HCT116 (cell line): ENCODE data around the gene RAD18. TPM values are rescaled to one million over a fixed set of nuclear protein-coding genes. Genes with fewer than 3 reads are reported as not detected.

Experiments
- ATAC-seq: fragments of 200-7000 bp; cut with Tn5 transposase; 2 replicates; pipeline ENCODE4 v1.9.1; 2020; ENCODE audit warnings: mild to moderate bottlenecking, moderate library complexity
- BruUV-seq: library from RNA; stranded (reverse); fragments of 400-500 nt; replicated peaks from 2 replicates; lab custom pipeline; 2021; lab: Mats Ljungman, UMichigan
- CTCF ChIA-PET: fragments of 300-600 bp; sonication (Branson Sonifier 250); formaldehyde crosslinking; loops from one replicate; lab custom pipeline; 2021; ENCODE audit warnings: antibody characterized with exemption; lab: Charles Lee
- POLR2A ChIA-PET: fragments of 300-600, 350-600 bp; sonication (Branson Sonifier 250); formaldehyde crosslinking; loops from one replicate; lab custom pipeline; 2021; ENCODE audit warnings: antibody characterized with exemption; lab: Charles Lee
- RAD21 ChIA-PET, 2 experiments: fragments of 300-600 bp; sonication (Branson Sonifier 250); formaldehyde crosslinking; loops; one replicate each; lab custom pipeline; 2023; ENCODE audit warnings: low total read pairs in 2 of 2; ENCODE audit not compliant: uncharacterized antibody in 2 of 2, unreplicated experiment in 2 of 2, low non-redundant PET in 1 of 2; lab: Charles Lee
- DNase-seq: peaks from one replicate; pipeline ENCODE4 v3.0.0-alpha.2; 2010; ENCODE audit warnings: low read depth, low spot score
- H2AFZ ChIP-seq: fragments of 200-600 bp; shearing (Covaris generic), sonication (generic); 2 replicates; pipeline ENCODE4 v1.6.1; 2017; ENCODE audit warnings: low read depth, mixed run types, mixed read lengths, antibody characterized with exemption, low read length; ENCODE audit not compliant: poor library complexity, severe bottlenecking
- H3K27ac ChIP-seq: 2 replicates; pipeline ENCODE4 v1.5.1; 2012; ENCODE audit warnings: low read depth, low read length
- H3K27me3 ChIP-seq: fragments of 200-600 bp; sonication (generic); 2 replicates; pipeline ENCODE4 v1.6.1; 2016; ENCODE audit warnings: mixed run types, low read length, mixed read lengths; ENCODE audit not compliant: insufficient read depth
- H3K36me3 ChIP-seq, 2 experiments: fragments of 200-500 bp in 1 of 2; fragments of 200-600 bp in 1 of 2; sonication (Bioruptor generic) in 1 of 2; sonication (generic) in 1 of 2; 2 replicates each; pipeline versions ENCODE4 v1.5.1 to v1.6.1; 2014 to 2016; ENCODE audit warnings: low read length in 2 of 2, inconsistent platforms in 1 of 2, mixed read lengths in 1 of 2, mixed run types in 1 of 2; ENCODE audit not compliant: insufficient read depth in 2 of 2, control insufficient read depth in 1 of 2
- H3K4me1 ChIP-seq, 2 experiments: fragments of 200-600 bp in 1 of 2; sonication (generic) in 1 of 2; 2 replicates each; pipeline versions ENCODE4 v1.5.1 to v1.6.1; 2012 to 2017; ENCODE audit warnings: low read length in 2 of 2, inconsistent platforms in 1 of 2, mild to moderate bottlenecking in 1 of 2, mixed read lengths in 1 of 2, mixed run types in 1 of 2, moderate library complexity in 1 of 2; ENCODE audit not compliant: insufficient read depth in 2 of 2, control insufficient read depth in 1 of 2
- H3K4me2 ChIP-seq: fragments of 200-600 bp; sonication (generic); 2 replicates; pipeline ENCODE4 v1.6.1; 2017; ENCODE audit warnings: mixed run types, low read length, mixed read lengths
- H3K4me3 ChIP-seq, 2 experiments: fragments of 200-600 bp in 1 of 2; sonication (generic) in 1 of 2; replicated peaks in 1 of 2; 2 replicates each; pipeline ENCODE4 v1.5.1; 2011 to 2016; ENCODE audit warnings: low read length in 2 of 2, control low read depth in 1 of 2, low read depth in 1 of 2, mild to moderate bottlenecking in 1 of 2, mixed read lengths in 1 of 2, mixed run types in 1 of 2
- H3K79me2 ChIP-seq: fragments of 200-600 bp; sonication (generic); 2 replicates; pipeline ENCODE4 v1.6.1; 2017; ENCODE audit warnings: mild to moderate bottlenecking, mixed run types, low read length, moderate library complexity, mixed read lengths; ENCODE audit not compliant: insufficient read depth
- H3K9ac ChIP-seq: fragments of 200-600 bp; sonication (generic); 2 replicates; pipeline ENCODE4 v1.6.1; 2016; ENCODE audit warnings: low read length, mixed read lengths
- H3K9me2 ChIP-seq: fragments of 200-600 bp; sonication (generic), shearing (Covaris generic); 2 replicates; pipeline ENCODE4 v1.6.1; 2017; ENCODE audit warnings: mixed run types, mild to moderate bottlenecking, moderate library complexity; ENCODE audit not compliant: insufficient read depth
- H3K9me3 ChIP-seq, 2 experiments: fragments of 200-500 bp in 1 of 2; fragments of 200-600 bp in 1 of 2; sonication (Bioruptor generic) in 1 of 2; sonication (generic) in 1 of 2; 2 replicates each; pipeline ENCODE4 v1.6.1; 2014 to 2017; ENCODE audit warnings: low read length in 2 of 2, mixed read lengths in 2 of 2, inconsistent platforms in 1 of 2, low read depth in 1 of 2, mild to moderate bottlenecking in 1 of 2, mixed run types in 1 of 2, moderate library complexity in 1 of 2; ENCODE audit not compliant: control insufficient read depth in 1 of 2, insufficient read depth in 1 of 2
- H4K20me1 ChIP-seq: fragments of 200-600 bp; sonication (generic), shearing (Covaris generic); 2 replicates; pipeline ENCODE4 v1.6.1; 2017; ENCODE audit warnings: mixed run types, mild to moderate bottlenecking, moderate library complexity; ENCODE audit not compliant: insufficient read depth
- ELF1 ChIP-seq: IDR thresholded peaks from 2 replicates; pipeline ENCODE4 v1.6.1; 2012; ENCODE audit warnings: low read depth, borderline replicate concordance
- FOSL1 ChIP-seq: IDR thresholded peaks from 2 replicates; pipeline ENCODE4 v1.6.1; 2012; ENCODE audit warnings: low read depth
- POLR2AphosphoS5 ChIP-seq: IDR thresholded peaks from 2 replicates; pipeline ENCODE4 v1.6.1; 2011; ENCODE audit warnings: mild to moderate bottlenecking, low read depth, low read length, moderate library complexity
- SP1 ChIP-seq: IDR thresholded peaks from 2 replicates; pipeline ENCODE4 v1.6.1; 2012; ENCODE audit warnings: low read depth
- TCF7L2 ChIP-seq: IDR thresholded peaks from 2 replicates; pipeline ENCODE4 v1.7.0; 2011; ENCODE audit warnings: borderline replicate concordance, inconsistent platforms; ENCODE audit not compliant: insufficient read depth, insufficient read length; ENCODE audit errors: extremely low read depth
- ZFX ChIP-seq: fragments of 450-650 bp; IDR thresholded peaks from 2 replicates; pipeline ENCODE4 v1.6.1; 2017
- intact Hi-C: fragments of 100-400 bp; cut with micrococcal nuclease; formaldehyde crosslinking; loops from 2 replicates; pipeline ENCODE4 v1.10.0; 2022
- total RNA-seq: library from RNA; stranded (reverse); gene quantifications from one replicate; pipeline ENCODE4 v1.2.1, GENCODE V29; 2021; ENCODE audit not compliant: unreplicated experiment

The RAD18 gene
- total RNA-seq, 1 experiment from 2014 or later, result 28.7 TPM

GRCh38 chr3:8964436-8965370 lies 1.4 kb upstream of the RAD18 start (continued):
- peak; percentile 16 for TF ChIP-seq TCF7L2
- peak; percentile 61 for TF ChIP-seq FOSL1
- TF ChIP-seq ELF1, result no peak
- peak; percentile 73 for TF ChIP-seq SP1
- peak; percentile 55 for TF ChIP-seq POLR2AphosphoS5

DNA sequence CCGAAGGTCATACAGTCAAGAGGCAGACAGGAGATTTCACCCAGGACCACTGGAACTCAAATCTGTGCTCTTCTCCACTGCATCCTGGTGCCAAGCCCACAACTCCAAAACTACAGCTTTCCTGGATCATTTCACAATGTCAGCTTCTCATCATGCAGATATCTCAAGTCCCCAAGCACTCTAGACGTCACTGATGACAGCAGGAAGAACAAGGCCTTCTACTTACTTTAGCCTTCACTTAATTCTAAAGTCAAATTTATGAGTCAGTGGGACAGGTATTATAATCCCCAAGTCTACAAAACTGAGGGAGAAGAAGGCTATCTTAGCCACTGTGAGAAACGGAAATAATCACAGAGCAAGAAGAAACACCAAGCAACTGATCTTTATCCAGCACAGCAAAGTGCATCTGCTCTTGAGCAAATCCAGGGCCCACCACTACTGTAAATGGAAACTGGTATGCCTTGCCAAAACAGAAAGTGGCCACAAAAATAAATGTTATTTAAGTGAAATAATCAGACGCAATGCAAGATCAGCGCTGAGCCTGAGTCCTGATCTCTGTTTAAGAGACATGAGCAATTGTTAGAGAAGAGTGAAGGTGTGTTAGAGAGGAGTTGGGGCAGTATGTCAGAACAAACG lies 928 bp downstream of the RAD18 start:
- Histone ChIP-seq H3K79me2 (peaks cover 59% of the 10 kb centered on the region), H3K36me3 (0 out of 4 replicates have a peak, but pooled peaks cover 5 to 8% of the 10 kb centered on the region in 2 experiments), H3K4me1 (peaks cover 14 to 33% of the 10 kb centered on the region in 2 experiments; a peak in 3 of 4 replicates), H3K27me3 (no peaks in the 10 kb centered on the region), H3K27ac (no peak overlapping the region), H3K4me3 (peak overlapping the region; percentile 66 to 92), H2AFZ (no peak overlapping the region), H3K9ac (peak overlapping the region; percentile 78), H4K20me1 (no peaks in the 10 kb centered on the region), H3K9me3 (no peaks in the 10 kb centered on the region)
- DNase-seq (no peak), ATAC-seq (no peak)
- BruUV-seq, result no TSS peak
- intact Hi-C loops, result no loop called here
- ChIA-PET RAD21 (no interaction called here), POLR2A (no interaction called here)
- no peak for TF ChIP-seq ZFX
- TF ChIP-seq, all 23 proteins: peak for 0
- H3K9me2 ChIP-seq, result no peaks in the 10 kb centered on the region
- CTCF ChIA-PET, result no interaction called here
- H3K4me2 ChIP-seq, result peak overlapping the region; percentile 93
